ELR (cell line): ENCODE data around the gene ATXN7.

Source experiments
- DNase-seq: peaks from one replicate; pipeline ENCODE4 v3.0.0-alpha.2; 2015; ENCODE audit warnings: low read depth

ATXN7 gene

GRCh38 chr3:64023187-64023860 lies 159.7 kb downstream of the ATXN7 start, which contains the start of gene PSMD6:
Gene PSMD6, minus strand, starts transcription at chr3:64023494. Its CDS starts 75 bp downstream, at chr3:64023419.
- DNase-seq = peak; percentile 86

- peak; percentile 34 for DNase-seq
Observed at GRCh38 chr3:64023861-64024223, 160.2 kb downstream of the ATXN7 start.

- no peak for DNase-seq
Observed at GRCh38 chr3:64026346-64026745, 162.7 kb downstream of the ATXN7 start.

GRCh38 chr3:64027658-64028057 lies 164.0 kb downstream of the ATXN7 start:
- DNase-seq = no peak

GRCh38 chr3:64028754-64029153 lies 165.1 kb downstream of the ATXN7 start:
- no peak for DNase-seq

DNA sequence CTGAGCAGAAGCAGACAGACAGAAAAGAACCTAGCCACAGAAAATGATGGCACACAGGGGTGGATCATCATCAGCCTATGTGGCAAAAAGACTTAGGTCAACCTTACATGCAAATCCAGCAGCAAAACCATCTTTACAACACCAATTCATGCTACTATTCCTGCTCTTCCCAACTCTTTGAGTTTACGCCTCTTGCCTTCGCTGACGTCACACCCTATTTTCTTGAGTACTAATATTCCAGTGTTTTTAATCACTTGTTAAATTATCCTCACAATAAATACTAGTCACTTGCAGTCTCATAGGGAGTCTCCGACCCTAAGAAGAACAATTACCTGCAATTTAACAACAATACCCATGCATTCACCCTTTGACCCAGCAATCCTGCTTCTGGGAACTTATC lies 165.6 kb downstream of the ATXN7 start:
- DNase-seq = no peak

GRCh38 chr3:64030741-64031140 lies 167.1 kb downstream of the ATXN7 start:
- peak; percentile 72 for DNase-seq

DNA sequence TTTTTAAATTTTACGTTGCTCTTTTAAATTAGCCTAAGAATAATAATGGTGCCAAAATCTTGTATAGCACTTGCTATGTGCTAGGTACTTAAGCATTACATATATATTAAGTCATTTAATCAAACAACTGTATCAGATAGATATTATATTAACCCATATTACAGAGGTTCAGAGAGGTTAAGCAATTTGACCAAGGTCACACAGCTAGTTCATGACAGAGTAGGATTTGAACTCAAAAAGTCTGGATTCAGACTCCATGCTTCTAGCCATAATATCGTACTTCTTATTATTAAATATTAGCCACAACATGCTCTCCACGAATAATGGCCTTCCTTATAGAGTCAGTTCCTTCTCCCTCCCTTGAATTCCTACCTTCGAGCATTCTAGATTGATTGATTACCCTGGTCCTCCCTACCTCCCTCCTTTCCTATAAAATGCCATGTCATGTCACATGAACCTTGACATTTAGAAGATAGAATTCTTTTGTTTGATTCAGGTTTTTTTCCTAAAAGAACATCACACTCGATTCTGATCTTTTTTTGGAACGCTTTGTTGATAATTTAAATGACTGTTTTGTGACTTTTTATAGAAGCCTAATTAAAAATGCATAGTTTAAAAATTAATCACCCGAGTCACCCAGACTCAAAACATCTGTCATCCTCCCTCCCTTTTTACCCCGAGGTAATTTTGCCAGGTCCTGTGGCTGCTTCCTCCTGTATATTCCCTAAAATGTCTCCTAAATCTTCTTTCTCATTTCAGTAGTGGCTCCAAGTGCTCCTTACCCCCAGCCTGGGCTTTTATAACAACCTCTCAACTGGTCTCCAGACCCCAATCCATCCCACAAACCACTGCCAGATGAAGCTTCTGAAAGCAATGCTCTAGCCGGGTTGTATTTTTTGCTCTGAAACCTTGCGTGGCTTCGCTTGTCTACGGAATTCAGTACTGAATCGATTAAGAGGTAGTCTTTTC lies 168.2 kb downstream of the ATXN7 start:
- DNase-seq = peak; percentile 37

- no peak for DNase-seq
Observed at GRCh38 chr3:64033069-64033468, 169.4 kb downstream of the ATXN7 start.

DNA sequence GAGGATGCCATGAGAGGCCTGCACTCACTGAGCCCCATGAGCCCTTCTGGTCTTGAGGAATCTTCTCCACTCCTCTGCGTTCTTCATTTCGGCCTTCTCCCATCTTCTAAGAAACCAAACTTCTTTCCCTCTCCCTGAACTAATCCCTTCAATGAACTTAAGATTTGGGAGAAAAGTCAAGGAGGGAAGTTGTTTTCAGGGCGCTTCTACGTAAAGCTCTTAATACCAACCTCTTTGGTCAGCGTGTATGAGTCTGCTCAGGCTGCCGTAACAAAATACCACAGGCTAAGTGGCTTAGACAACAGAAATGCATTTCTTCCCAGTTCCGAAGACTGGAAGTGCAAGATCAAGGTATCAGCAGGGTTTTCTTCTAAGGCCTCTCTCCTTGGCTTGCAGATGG lies 173.4 kb downstream of the ATXN7 start:
- DNase-seq = no peak

GRCh38 chr3:64038253-64038767 lies 174.6 kb downstream of the ATXN7 start:
- DNase-seq = no peak

DNA sequence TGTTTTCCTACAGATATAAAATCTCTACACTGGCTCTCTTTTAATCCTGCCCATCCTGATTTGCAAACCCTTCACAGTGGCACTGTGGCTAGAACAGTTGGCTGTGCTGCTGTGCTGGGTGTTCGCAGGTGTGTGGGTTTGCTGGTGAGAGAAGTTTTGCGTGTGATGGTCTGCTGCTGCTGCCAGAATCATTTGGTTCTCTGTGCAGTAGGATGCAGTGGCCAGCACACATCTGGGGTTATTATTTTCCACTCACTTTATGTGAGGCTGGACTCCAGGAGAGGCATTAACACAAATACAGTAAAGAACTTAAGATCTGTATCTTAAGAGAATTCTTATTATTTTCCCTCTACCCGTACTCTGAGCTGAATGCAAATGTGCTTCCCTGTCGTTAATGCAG lies 175.7 kb downstream of the ATXN7 start:
- no peak for DNase-seq

DNA sequence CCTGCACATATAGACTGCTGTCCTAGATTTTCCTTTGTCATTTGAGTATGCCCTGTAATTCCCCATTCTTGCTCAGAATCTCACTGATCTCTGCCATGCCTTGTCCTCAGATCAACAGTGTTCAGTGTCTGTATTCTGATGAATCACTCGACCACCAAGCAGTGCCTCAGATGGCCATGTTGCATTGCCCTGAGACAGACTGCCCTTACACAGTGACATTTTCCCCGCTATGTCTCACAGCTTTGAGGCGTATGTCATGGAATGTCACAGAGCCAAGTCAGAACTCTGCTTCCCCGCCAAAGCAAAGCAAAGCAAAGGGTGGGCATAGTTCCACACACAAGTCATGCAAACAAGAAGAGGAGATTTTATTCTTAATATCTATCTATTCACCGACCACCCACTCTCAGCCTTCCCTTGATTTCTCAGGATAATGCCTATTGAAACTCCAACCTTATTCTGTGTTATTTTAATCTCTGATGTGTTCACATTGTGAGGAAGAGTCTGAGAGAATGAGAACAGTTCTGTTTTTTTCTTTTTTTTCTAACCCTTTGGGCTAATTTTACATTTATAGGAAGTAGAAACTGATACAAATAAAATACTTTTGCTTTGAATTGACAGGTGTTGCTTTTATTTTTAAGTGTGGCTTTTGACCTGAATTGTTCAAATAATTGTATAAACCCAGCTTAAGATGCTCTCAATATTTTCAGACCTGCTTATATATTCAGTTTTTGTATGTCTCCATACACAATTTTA lies 176.5 kb downstream of the ATXN7 start:
- DNase-seq = no peak

- no peak for DNase-seq
Observed at GRCh38 chr3:64042952-64043351, 179.3 kb downstream of the ATXN7 start.

- DNase-seq = no peak
Observed at GRCh38 chr3:64046592-64046991, 182.9 kb downstream of the ATXN7 start.

GRCh38 chr3:64046996-64047594 lies 183.4 kb downstream of the ATXN7 start:
- DNase-seq = no peak

GRCh38 chr3:64047787-64048186 lies 184.1 kb downstream of the ATXN7 start:
- no peak for DNase-seq

DNA sequence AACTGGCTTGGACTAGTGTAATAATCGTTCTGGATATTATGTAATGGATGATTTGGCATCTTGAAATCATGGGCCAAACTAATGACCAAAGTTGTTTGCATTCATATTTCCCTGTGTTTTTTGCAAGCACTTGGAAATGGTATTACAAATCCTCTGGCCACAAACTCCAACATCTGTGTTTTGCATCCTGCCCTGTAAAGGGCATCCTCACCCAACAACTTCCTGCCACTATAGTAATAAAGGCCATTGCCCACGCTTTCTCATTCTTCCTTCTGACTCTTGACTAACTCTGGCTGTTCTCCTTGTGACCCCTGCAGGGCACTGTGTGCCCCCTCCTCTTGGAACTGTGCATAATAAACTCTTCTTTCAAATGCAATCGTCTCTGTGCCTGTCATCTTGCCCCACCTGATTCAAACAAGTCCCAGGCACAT lies 185.0 kb downstream of the ATXN7 start:
- peak; percentile 34 for DNase-seq

DNA sequence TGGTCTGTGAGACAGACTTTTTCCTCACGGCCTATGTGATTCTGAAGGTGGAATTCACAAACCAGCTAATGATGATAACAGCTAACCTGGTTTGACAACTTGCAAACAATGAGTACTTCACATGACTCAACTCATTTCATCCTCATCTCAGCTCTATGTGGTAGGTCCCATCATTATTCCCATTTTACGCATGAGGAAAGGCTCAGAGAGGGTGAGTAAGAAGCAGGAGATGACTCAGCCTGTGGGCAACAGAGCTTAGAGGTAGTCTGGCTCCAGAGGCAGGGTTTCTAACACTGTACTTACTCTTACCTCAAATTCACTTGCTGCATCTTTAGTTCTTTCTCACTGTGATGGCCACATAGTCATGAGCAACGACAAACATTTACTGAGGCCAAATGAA lies 185.5 kb downstream of the ATXN7 start:
- DNase-seq = peak; percentile 90

DNA sequence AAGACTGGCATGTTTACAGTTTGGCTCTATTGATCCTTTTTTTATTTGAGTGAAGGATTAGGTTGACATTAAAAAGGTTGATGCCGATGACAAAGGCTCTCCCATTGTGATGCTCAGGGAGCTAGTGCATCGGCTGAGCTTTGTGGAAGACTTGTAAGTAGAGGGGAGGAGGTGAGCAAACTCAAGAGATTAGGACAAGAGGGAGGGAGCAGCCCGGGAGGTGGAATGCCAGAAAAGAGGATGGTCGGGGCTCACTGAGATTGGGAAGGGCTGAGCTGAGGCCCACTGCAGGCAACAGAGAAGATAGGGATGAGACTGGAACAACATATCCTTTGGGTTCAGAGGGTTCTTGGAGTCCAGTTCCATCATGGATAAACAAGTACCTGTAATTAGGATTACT lies 186.2 kb downstream of the ATXN7 start:
- DNase-seq = no peak
